HepG2 (cell line): ENCODE measurements around the gene TEAD1. TPM values are rescaled to one million over a fixed set of nuclear protein-coding genes. Genes with fewer than 3 reads are reported as not detected.

ENCODE experiments used
- ADNP ChIP-seq: sonication (generic); formaldehyde crosslinking; IDR thresholded peaks from 2 replicates; pipeline ENCODE4 v1.4.0; 2020; ENCODE audit warnings: missing genetic modification reagents
- ETV6 ChIP-seq: sonication (generic); formaldehyde crosslinking; conservative IDR thresholded peaks from 2 replicates; pipeline ENCODE4 v1.4.0; 2020; ENCODE audit warnings: missing genetic modification reagents
- MXD4 ChIP-seq: IDR thresholded peaks from 2 replicates; pipeline ENCODE4 v1.6.1; 2016; ENCODE audit warnings: mild to moderate bottlenecking, missing biosample characterization, missing genetic modification reagents
- NFE2 ChIP-seq: sonication (generic); formaldehyde crosslinking; IDR thresholded peaks from 2 replicates; pipeline ENCODE4 v1.4.0; 2020; ENCODE audit warnings: missing genetic modification reagents
- NKX3-1 ChIP-seq: sonication (generic); formaldehyde crosslinking; IDR thresholded peaks from 2 replicates; pipeline ENCODE4 v1.5.0; 2020; ENCODE audit warnings: missing genetic modification reagents
- PCBP1 ChIP-seq: fragments of 200-400 bp; formaldehyde crosslinking; IDR thresholded peaks from 2 replicates; pipeline ENCODE4 v1.6.1; 2017; ENCODE audit warnings: mild to moderate bottlenecking, low read depth, low read length, borderline replicate concordance
- POGZ ChIP-seq: sonication (generic); formaldehyde crosslinking; IDR thresholded peaks from 2 replicates; pipeline ENCODE4 v1.4.0; 2020; ENCODE audit warnings: mild to moderate bottlenecking, missing genetic modification reagents
- PRDM10 ChIP-seq: sonication (generic); formaldehyde crosslinking; IDR thresholded peaks from 2 replicates; pipeline ENCODE4 v1.4.0; 2020; ENCODE audit warnings: low read depth, missing genetic modification reagents
- SAFB2 ChIP-seq: sonication (generic); formaldehyde crosslinking; IDR thresholded peaks from 2 replicates; pipeline ENCODE4 v1.5.1; 2020; ENCODE audit warnings: missing genetic modification reagents, low read depth, mild to moderate bottlenecking, borderline replicate concordance
- SMAD9 ChIP-seq: sonication (generic); formaldehyde crosslinking; IDR thresholded peaks from 2 replicates; pipeline ENCODE4 v1.5.1; 2020; ENCODE audit warnings: mild to moderate bottlenecking, missing genetic modification reagents
- TSC22D2 ChIP-seq: sonication (generic); formaldehyde crosslinking; IDR thresholded peaks from 2 replicates; pipeline ENCODE4 v1.5.1; 2020; ENCODE audit warnings: missing genetic modification reagents, mild to moderate bottlenecking, borderline replicate concordance
- ZNF101 ChIP-seq: sonication (generic); formaldehyde crosslinking; IDR thresholded peaks from 2 replicates; pipeline ENCODE4 v1.4.0; 2020; ENCODE audit warnings: mild to moderate bottlenecking, low read depth, missing genetic modification reagents, borderline replicate concordance
- ZNF136 ChIP-seq: sonication (generic); formaldehyde crosslinking; IDR thresholded peaks from 2 replicates; pipeline ENCODE4 v1.8.1; 2022; ENCODE audit warnings: low read depth, mild to moderate bottlenecking, moderate library complexity, missing genetic modification reagents
- ZNF138 ChIP-seq: sonication (generic); formaldehyde crosslinking; IDR thresholded peaks from 2 replicates; pipeline ENCODE4 v1.5.0; 2020; ENCODE audit warnings: mild to moderate bottlenecking, low read depth, missing genetic modification reagents
- ZNF232 ChIP-seq: sonication (generic); formaldehyde crosslinking; IDR thresholded peaks from 2 replicates; pipeline ENCODE4 v1.4.0; 2020; ENCODE audit warnings: missing genetic modification reagents, borderline replicate concordance
- ZNF235 ChIP-seq: sonication (generic); formaldehyde crosslinking; IDR thresholded peaks from 2 replicates; pipeline ENCODE4 v1.8.1; 2023; ENCODE audit warnings: mild to moderate bottlenecking, missing genetic modification reagents, borderline replicate concordance
- ZNF24 ChIP-seq: fragments of 450-650 bp; IDR thresholded peaks from 2 replicates; pipeline ENCODE4 v1.6.1; 2017; ENCODE audit warnings: antibody characterized with exemption, mild to moderate bottlenecking
- ZNF281 ChIP-seq: sonication (generic); formaldehyde crosslinking; IDR thresholded peaks from 2 replicates; pipeline ENCODE4 v1.4.0; 2020; ENCODE audit warnings: missing genetic modification reagents, borderline replicate concordance
- ZNF569 ChIP-seq: sonication (generic); formaldehyde crosslinking; IDR thresholded peaks from 2 replicates; pipeline ENCODE4 v1.5.0; 2020; ENCODE audit warnings: mild to moderate bottlenecking, missing genetic modification reagents, moderate library complexity, borderline replicate concordance
- ZNF607 ChIP-seq: sonication (generic); formaldehyde crosslinking; IDR thresholded peaks from 2 replicates; pipeline ENCODE4 v1.5.1; 2020; ENCODE audit warnings: missing genetic modification reagents, mild to moderate bottlenecking, borderline replicate concordance
- ZNF652 ChIP-seq: IDR thresholded peaks from 2 replicates; pipeline ENCODE4 v1.6.1; 2016; ENCODE audit warnings: low read depth, borderline replicate concordance
- ZNF660 ChIP-seq: sonication (generic); formaldehyde crosslinking; IDR thresholded peaks from 2 replicates; pipeline ENCODE4 v1.5.1; 2020; ENCODE audit warnings: mild to moderate bottlenecking, low read depth, missing genetic modification reagents, borderline replicate concordance
- ZNF703 ChIP-seq: sonication (generic); formaldehyde crosslinking; IDR thresholded peaks from 2 replicates; pipeline ENCODE4 v1.5.1; 2020; ENCODE audit warnings: missing genetic modification reagents, mild to moderate bottlenecking, moderate library complexity, borderline replicate concordance
- ZNF747 ChIP-seq: sonication (generic); formaldehyde crosslinking; IDR thresholded peaks from 2 replicates; pipeline ENCODE4 v1.8.1; 2023; ENCODE audit warnings: missing genetic modification reagents, mild to moderate bottlenecking, borderline replicate concordance
- ZNF773 ChIP-seq: sonication (generic); formaldehyde crosslinking; IDR thresholded peaks from 2 replicates; pipeline ENCODE4 v1.4.0; 2020; ENCODE audit warnings: missing genetic modification reagents, borderline replicate concordance
- polyA plus RNA-seq, 8 experiments: library from polyadenylated mRNA; depleted of rRNA in 3 of 8; stranded (reverse) in 7 of 8; unstranded in 1 of 8; fragments of >200 nt; fragmentation: Illumina TruSeq in 4 of 8; extraction: Trizol in 4 of 8; gene quantifications; 2 replicates each; pipeline versions ENCODE4 v1.2.1 to v1.2.3, GENCODE V29; 2011 to 2016; ENCODE audit warnings: low read depth in 4 of 8, missing spikeins in 1 of 8, mixed read lengths in 1 of 8; ENCODE audit not compliant: insufficient read depth in 1 of 8
- total RNA-seq, 5 experiments: library from RNA; depleted of rRNA; stranded (reverse); fragments of >200 nt; fragmentation: Illumina TruSeq; extraction: Trizol; gene quantifications; 2 replicates each; pipeline ENCODE4 v1.2.3, GENCODE V29; 2016; ENCODE audit warnings: low read depth in 1 of 5

The TEAD1 gene
- total and polyA plus RNA-seq, 2 of the 13 experiments (the other 11 are each of a cell fraction or from before 2014, with no cell fraction given), result 20.1 to 30.5 TPM

GRCh38 chr11:12673924-12674570 lies at the start of gene TEAD1 (continued):
- TF ChIP-seq ZNF101 (CRISPR knock-in tag) (no peak), PCBP1 (no peak), ZNF747 (CRISPR knock-in tag) (no peak), ZNF281 (CRISPR knock-in tag) (no peak; the same call in 1 of the 2 replicates), ZNF652 (CRISPR knock-in tag) (no peak), ZNF569 (CRISPR knock-in tag) (no peak), SAFB2 (CRISPR knock-in tag) (no peak), ZNF138 (CRISPR knock-in tag) (no peak), SMAD9 (no peak), PRDM10 (CRISPR knock-in tag) (no peak), ZNF703 (CRISPR knock-in tag) (no peak), MXD4 (CRISPR knock-in tag) (no peak), TSC22D2 (CRISPR knock-in tag) (no peak), ADNP (CRISPR knock-in tag) (no peak), ZNF773 (CRISPR knock-in tag) (no peak), ZNF235 (CRISPR knock-in tag) (no peak), ZNF232 (CRISPR knock-in tag) (peak; percentile 29; the same call in 1 of the 2 replicates), ETV6 (no peak), ZNF660 (CRISPR knock-in tag) (no peak), NKX3-1 (CRISPR knock-in tag) (no peak), POGZ (CRISPR knock-in tag) (peak; percentile 51; the same call in 1 of the 2 replicates), ZNF607 (no peak), NFE2 (CRISPR knock-in tag) (no peak), ZNF136 (no peak), ZNF24 (no peak; the same call in 1 of the 2 replicates)
